HEK293T (cell line): ENCODE data around the gene ABHD12B.

ENCODE experiments used
- ELF4 ChIP-seq: fragments of 450-650 bp; IDR thresholded peaks from 2 replicates; pipeline ENCODE4 v1.6.1; 2017; ENCODE audit warnings: antibody characterized with exemption
- HDGF ChIP-seq: fragments of 450-650 bp; IDR thresholded peaks from 2 replicates; pipeline ENCODE4 v1.6.1; 2017; ENCODE audit warnings: antibody characterized with exemption, borderline replicate concordance
- PKNOX1 ChIP-seq: fragments of 450-650 bp; IDR thresholded peaks from 2 replicates; pipeline ENCODE4 v1.6.1; 2016
- SP1 ChIP-seq: fragments of 450-650 bp; IDR thresholded peaks from 2 replicates; pipeline ENCODE4 v1.6.1; 2017

- TF ChIP-seq HDGF = no peak
- TF ChIP-seq SP1 = no peak
- no peak for TF ChIP-seq ELF4
- TF ChIP-seq PKNOX1 = no peak
Observed at GRCh38 chr14:50906326-50907065, 34.6 kb downstream of the ABHD12B start.
